HEK293 (cell line): ENCODE results near the gene LRRFIP1.

Experiments
- CTCF ChIA-PET: fragments of 350-600 bp; formaldehyde crosslinking; extraction: SDS; loops from one replicate; lab custom pipeline; 2021; ENCODE audit warnings: antibody characterized with exemption; lab: Yijun Ruan, JAX
- POLR2A ChIA-PET: fragments of 300-600 bp; formaldehyde crosslinking; extraction: SDS; loops from one replicate; lab custom pipeline; 2020; ENCODE audit warnings: antibody characterized with exemption, inconsistent platforms; lab: Yijun Ruan, JAX
- H3K27ac ChIP-seq: fragments of 200-500 bp; sonication (Bioruptor generic); 2 replicates; pipeline ENCODE4 v1.5.1; 2014; ENCODE audit warnings: low read depth, low read length, control low read depth, inconsistent platforms; ENCODE audit errors: extremely low read depth
- H3K36me3 ChIP-seq, 2 experiments: fragments of 200-500 bp in 1 of 2; sonication (Bioruptor generic) in 1 of 2; 1 replicate in 1 of 2; 2 replicates in 1 of 2; pipeline ENCODE4 v1.5.1; 2014 to 2017; ENCODE audit warnings: inconsistent platforms in 2 of 2, low read length in 2 of 2; ENCODE audit not compliant: control insufficient read depth in 2 of 2, insufficient read depth in 1 of 2
- H3K4me1 ChIP-seq: fragments of 200-500 bp; sonication (Bioruptor generic); 2 replicates; pipeline ENCODE4 v1.5.1; 2014; ENCODE audit warnings: mild to moderate bottlenecking, low read length, inconsistent platforms; ENCODE audit not compliant: control insufficient read depth, insufficient read depth
- H3K4me3 ChIP-seq: 2 replicates; pipeline ENCODE4 v1.5.1; 2011; ENCODE audit warnings: low read depth, mild to moderate bottlenecking, control low read depth, low read length, moderate library complexity
- H3K9me3 ChIP-seq: fragments of 200-500 bp; sonication (Bioruptor generic); 2 replicates; pipeline ENCODE4 v1.5.1; 2014; ENCODE audit warnings: low read depth, low read length, inconsistent platforms; ENCODE audit not compliant: control insufficient read depth, insufficient read depth
- ATF2 ChIP-seq: fragments of 450-650 bp; formaldehyde crosslinking; IDR thresholded peaks from 2 replicates; pipeline ENCODE4 v1.5.1; 2016; ENCODE audit warnings: missing biosample characterization, missing genetic modification characterization, low read depth
- BCL11B ChIP-seq: fragments of 450-650 bp; formaldehyde crosslinking; IDR thresholded peaks from 2 replicates; pipeline ENCODE4 v1.5.1; 2016; ENCODE audit warnings: low read depth, missing biosample characterization, missing genetic modification characterization
- GLI2 ChIP-seq: fragments of 450-650 bp; formaldehyde crosslinking; IDR thresholded peaks from 2 replicates; pipeline ENCODE4; 2017; ENCODE audit warnings: missing biosample characterization, missing genetic modification characterization, low read depth, borderline replicate concordance
- KLF10 ChIP-seq: fragments of 450-650 bp; IDR thresholded peaks from 2 replicates; pipeline ENCODE4 v1.5.1; 2018; ENCODE audit warnings: missing biosample characterization, mild to moderate bottlenecking, missing genetic modification characterization
- MEIS1 ChIP-seq: sonication (generic); formaldehyde crosslinking; IDR thresholded peaks from 2 replicates; pipeline ENCODE4 v1.8.1; 2022; ENCODE audit warnings: missing genetic modification reagents, mild to moderate bottlenecking, borderline replicate concordance
- PRDM2 ChIP-seq: fragments of 450-650 bp; formaldehyde crosslinking; IDR thresholded peaks from 2 replicates; pipeline ENCODE4 v1.5.1; 2016; ENCODE audit warnings: missing biosample characterization, missing genetic modification characterization, borderline replicate concordance
- REPIN1 ChIP-seq: fragments of 450-650 bp; formaldehyde crosslinking; IDR thresholded peaks from 2 replicates; pipeline ENCODE4 v1.5.1; 2017; ENCODE audit warnings: missing biosample characterization, missing genetic modification characterization, low read depth
- SCRT1 ChIP-seq: fragments of 450-650 bp; formaldehyde crosslinking; IDR thresholded peaks from 2 replicates; pipeline ENCODE4 v1.5.1; 2016; ENCODE audit warnings: missing biosample characterization, missing genetic modification characterization, borderline replicate concordance
- ZBTB10 ChIP-seq: fragments of 450-650 bp; formaldehyde crosslinking; IDR thresholded peaks from 2 replicates; pipeline ENCODE4 v1.5.1; 2016; ENCODE audit warnings: missing biosample characterization, missing genetic modification characterization
- ZIC2 ChIP-seq: fragments of 450-650 bp; formaldehyde crosslinking; IDR thresholded peaks from 2 replicates; pipeline ENCODE4 v1.5.1; 2016; ENCODE audit warnings: missing biosample characterization, missing genetic modification characterization
- ZNF223 ChIP-seq: fragments of 450-650 bp; formaldehyde crosslinking; IDR thresholded peaks from 2 replicates; pipeline ENCODE4 v1.5.1; 2016; ENCODE audit warnings: missing biosample characterization, missing genetic modification characterization
- ZNF37A ChIP-seq: fragments of 450-650 bp; IDR thresholded peaks from 2 replicates; pipeline ENCODE4 v1.5.1; 2018; ENCODE audit warnings: missing biosample characterization, missing genetic modification characterization
- ZNF48 ChIP-seq: fragments of 450-650 bp; formaldehyde crosslinking; IDR thresholded peaks from 2 replicates; pipeline ENCODE4 v1.5.1; 2016; ENCODE audit warnings: missing biosample characterization, missing genetic modification characterization
- ZNF488 ChIP-seq: fragments of 450-650 bp; formaldehyde crosslinking; IDR thresholded peaks from 2 replicates; pipeline ENCODE4 v1.5.1; 2016; ENCODE audit warnings: missing biosample characterization, missing genetic modification characterization
- ZNF514 ChIP-seq: fragments of 450-650 bp; formaldehyde crosslinking; IDR thresholded peaks from 2 replicates; pipeline ENCODE4 v1.5.1; 2016; ENCODE audit warnings: missing biosample characterization, missing genetic modification characterization
- ZNF521 ChIP-seq: fragments of 450-650 bp; formaldehyde crosslinking; IDR thresholded peaks from 2 replicates; pipeline ENCODE4 v1.5.1; 2017; ENCODE audit warnings: missing biosample characterization, mild to moderate bottlenecking, missing genetic modification characterization
- ZNF596 ChIP-seq: fragments of 450-650 bp; IDR thresholded peaks from 2 replicates; pipeline ENCODE4 v1.5.0; 2018; ENCODE audit warnings: missing biosample characterization, mild to moderate bottlenecking, missing genetic modification characterization, moderate library complexity
- ZNF658 ChIP-seq: fragments of 450-650 bp; formaldehyde crosslinking; IDR thresholded peaks from 2 replicates; pipeline ENCODE4; 2016; ENCODE audit warnings: missing biosample characterization, missing genetic modification characterization

LRRFIP1 gene

GRCh38 chr2:237799060-237799428, 171.7 kb downstream of the LRRFIP1 start (continued):
- TF ChIP-seq ZNF521 (tag by site-specific recombination), result no peak
- no peak for TF ChIP-seq BCL11B
- TF ChIP-seq GLI2 (tag by site-specific recombination), result no peak
- no peak for TF ChIP-seq REPIN1 (tag by site-specific recombination)
- no peak for TF ChIP-seq ZNF488 (tag by site-specific recombination)
- no peak for TF ChIP-seq ATF2
- no peak for TF ChIP-seq ZBTB10 (tag by site-specific recombination)
- TF ChIP-seq ZNF223 (tag by site-specific recombination), result no peak
- TF ChIP-seq, all 188 proteins: peak for 0

- no peaks in the 10 kb centered on the region for H3K36me3 ChIP-seq
- no peak overlapping the region for H3K27ac ChIP-seq
- TF ChIP-seq SCRT1 (tag by site-specific recombination) (no peak), ZNF37A (tag by site-specific recombination) (no peak), ZNF596 (tag by site-specific recombination) (no peak), ZNF514 (tag by site-specific recombination) (no peak), KLF10 (no peak), PRDM2 (tag by site-specific recombination) (no peak), ZNF48 (no peak), MEIS1 (CRISPR knock-in tag) (no peak), ZNF658 (no peak), ZIC2 (no peak)
- POLR2A ChIA-PET, result no interaction called here
- no peaks in the 10 kb centered on the region for H3K4me1 ChIP-seq
- H3K9me3 ChIP-seq, result no peaks in the 10 kb centered on the region
- H3K4me3 ChIP-seq, result no peak overlapping the region
- CTCF ChIA-PET, result no interaction called here
These were observed 174.1 kb downstream of the LRRFIP1 start for GRCh38 chr2:237801466-237801865.
